Brain pericyte (primary cell): ENCODE measurements around the gene RFNG.

Source experiments
- DNase-seq: peaks from one replicate; pipeline ENCODE4 v3.0.0-alpha.2; 2012; ENCODE audit warnings: low read depth, low spot score

Gene RFNG

DNA sequence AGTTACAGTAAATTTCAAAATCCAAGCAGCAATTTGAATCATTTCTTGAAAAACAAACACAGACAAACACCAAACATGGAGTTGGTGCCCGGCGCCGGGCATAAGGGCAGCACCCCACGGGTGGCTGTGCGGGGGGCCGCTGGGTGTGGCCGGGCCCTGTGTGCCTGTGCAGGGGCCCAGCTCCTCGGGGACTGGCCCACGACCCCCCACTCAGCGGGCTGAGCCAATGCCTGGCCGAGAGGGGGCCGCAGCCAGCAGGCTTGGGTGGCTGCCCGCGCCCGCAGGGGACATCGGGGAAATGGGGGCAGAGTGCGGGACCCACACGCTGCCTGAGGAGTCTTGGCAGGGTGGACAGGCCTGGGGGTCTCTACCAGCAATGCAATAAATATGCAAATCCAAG is 26.8 kb upstream of the RFNG start:
- DNase-seq: no peak

DNA sequence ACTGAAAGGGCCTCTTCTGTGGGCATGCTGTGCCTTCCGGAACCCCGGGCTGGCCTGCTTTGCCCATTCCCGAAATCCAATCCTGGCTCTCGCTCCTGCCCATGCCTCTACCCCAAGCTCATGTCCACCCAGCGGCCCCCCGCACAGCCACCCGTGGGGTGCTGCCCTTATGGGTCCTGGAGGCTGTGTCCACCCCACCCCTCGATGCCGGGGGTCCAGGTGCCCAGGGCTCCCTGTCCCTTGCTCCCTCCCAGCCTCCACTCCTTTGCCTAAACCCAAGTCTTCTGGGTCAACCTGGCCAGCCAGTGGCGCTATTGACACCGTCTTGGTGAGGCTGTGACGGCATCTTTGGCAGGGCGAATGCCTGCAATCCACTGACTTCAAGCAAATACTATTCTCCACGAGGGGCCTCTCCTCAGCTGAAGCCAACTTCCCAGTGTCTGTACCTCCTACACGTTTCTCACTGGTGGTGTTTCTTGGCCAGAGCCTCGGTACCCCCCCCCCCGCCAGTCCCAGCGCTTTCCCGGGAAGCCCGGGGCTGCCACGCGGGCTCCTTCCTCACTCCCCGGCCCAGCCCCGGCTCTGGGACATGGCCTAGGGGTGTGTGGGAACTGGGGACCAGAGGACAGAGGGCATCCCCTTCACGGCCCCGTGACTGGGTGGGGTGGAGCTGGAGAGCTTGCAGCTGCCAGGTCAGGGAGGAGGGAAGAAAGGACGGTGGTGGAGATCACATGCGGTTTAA is 26.2 kb upstream of the RFNG start:
- no peak for DNase-seq

DNA sequence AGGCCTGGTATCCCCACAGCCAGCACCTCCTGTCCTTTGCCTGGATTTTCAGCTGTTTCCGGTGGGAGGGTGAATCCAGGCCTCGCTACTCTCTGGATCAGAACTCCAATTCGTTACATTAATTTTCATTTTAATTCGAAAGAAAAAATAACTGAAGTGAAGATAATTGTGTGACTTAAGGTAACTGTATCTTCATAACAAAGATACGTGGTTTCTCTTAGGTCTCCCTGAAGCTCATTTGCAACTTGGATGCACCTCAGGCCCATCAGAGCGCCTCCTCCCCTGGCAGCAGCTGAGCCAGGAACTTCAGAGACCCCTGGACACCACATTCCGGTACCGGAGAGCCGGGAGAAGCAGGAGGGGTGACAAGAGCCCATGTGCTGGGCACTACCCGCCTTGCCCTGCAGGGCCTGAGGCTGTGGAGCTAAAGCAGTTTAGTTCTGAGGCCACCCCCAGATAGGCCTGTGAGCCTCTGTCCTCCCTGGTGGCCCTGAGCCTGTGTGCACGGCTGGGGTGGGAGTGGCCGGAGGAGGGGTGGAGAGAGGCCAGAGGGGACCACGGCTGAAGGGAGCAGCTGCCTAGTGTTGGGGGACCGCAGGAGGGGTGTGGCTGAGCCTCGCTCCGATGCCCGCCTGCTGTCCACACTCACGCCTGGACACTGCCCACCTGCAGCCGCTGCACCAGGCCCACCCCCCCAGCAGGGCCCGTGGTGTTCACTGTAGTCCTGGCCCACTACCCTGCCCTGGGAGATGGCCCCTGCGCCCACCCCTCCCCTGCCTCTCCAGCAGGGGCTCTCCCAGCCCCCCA is 25.4 kb upstream of the RFNG start:
- no peak for DNase-seq

DNA sequence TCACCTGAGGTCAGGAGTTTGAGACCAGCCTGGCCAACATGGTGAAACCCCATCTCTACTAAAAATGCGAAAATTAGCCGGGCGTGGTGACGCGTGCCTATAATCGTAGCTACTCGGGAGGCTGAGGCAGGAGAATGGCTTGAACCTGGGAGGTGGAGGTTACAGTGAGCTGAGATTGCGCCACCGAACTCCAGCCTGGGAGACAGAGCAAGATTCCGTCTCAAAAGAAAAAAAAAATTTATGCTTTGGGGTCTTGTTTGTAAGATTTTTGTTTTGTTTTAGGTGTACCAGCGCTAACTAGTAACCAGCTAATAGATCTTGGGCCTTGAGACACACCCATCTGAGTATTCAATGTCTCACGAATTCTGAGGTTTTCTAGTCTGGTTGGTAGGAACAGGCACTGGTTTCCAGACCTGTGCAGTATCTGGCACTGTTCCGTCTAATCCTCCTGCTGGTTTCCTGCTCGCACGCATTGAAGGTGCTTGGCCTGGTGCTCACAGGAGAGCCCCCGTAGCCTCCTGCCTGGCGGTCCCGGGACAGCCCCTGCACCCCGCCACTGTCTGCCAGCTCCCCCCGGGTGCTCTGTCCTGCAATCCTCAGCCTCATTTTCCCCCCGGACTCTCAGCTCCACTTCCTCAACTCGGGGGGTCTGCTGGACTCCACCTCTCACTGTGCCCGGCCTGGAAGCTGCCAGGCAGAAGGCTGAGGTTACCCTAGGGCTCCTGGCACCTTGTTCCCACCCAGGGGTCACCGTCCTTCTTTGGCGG is 24.6 kb upstream of the RFNG start:
- DNase-seq: no peak

DNA sequence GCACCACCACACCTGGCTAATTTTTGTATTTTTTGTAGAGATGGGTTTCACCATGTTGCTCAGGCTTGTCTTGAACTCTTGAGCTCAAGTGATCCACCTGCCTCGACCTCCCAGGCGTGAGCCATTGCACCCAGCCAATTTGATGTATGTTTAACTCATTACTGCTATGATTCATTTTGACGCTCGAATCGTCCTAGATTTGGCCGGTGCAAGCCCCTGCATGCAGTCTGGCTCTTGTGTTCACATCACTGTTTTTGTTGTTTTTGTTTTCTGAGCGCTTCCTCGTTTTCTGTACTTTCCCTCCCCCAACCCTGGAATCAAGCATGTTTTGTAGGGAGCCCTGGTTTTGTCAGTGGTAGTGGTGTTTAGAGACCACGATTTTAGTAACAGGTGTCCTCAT is 21.8 kb upstream of the RFNG start:
- no peak for DNase-seq

DNA sequence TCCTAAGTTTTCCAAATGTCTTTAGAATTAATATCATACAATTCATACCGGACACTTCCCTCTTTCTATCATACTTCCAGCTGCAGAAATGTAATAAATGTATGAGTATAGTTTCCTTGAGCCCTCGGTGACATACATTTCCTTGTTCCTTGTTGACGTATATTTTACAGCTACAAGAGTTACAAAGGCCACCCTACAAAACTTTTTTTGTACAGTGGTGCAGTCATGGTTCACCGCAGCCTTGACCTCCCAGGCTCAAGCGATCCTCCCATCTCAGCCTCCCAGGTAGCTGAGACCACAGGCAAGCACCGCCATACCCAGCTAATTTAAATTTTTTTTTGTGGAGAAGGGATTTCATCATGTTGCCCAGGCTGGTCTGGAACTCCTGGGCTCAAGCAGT is 21.2 kb upstream of the RFNG start:
- DNase-seq: no peak

DNA sequence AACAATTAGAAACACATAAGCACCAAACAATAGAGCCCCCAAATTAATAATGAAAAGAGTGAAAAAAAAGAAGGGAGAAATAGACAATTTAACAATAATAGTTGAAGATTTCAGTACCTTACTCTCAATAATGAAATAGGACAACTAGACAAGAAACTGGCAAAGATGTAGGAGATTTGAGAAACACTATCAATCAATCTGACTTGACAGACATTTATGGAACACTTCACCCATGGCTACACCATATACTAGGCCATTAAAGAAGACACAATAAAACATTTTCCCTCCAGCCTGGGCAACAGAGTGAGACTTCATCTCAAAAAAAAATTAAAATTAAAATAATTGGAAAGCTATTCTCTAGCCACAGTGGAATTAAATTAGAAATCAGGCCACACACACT is 19.0 kb upstream of the RFNG start:
- DNase-seq: no peak

DNA sequence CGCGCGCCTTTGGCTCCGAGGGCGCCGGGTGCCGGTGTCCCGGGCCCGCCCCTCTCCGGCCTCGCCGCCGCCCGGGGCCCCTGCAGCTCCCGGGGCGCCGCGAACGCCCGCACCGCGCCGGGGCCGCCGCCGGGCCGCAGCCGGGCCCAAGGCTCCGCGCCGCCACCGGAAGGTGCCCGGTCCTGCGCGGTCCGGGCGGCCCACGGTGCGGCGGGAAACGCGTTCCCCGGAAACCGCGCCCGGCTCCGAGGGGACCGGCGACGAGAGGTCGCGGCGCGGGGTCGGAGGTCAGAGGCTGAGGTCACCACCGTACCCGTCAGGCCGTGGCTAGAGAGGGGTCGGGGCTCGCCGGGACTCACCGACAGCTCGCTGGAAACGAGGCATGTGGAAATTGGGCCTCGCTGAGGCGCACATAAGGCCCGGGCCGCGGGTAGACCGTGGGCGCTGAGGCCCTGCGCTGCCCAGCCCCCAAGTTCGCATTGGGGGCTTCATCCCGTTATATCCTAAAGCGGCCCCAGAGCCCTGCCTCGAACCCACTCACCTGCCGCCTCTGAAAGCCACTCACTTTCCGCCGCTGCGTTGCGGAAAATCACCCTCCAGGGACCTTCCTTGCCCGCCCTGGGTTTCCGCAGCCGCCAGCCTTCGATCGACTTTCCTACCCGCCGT is 14.2 kb upstream of the RFNG start, which contains the start of gene DUS1L:
DUS1L (minus strand) TSS at position 167 of the 666 bp plus-strand sequence. CDS start 745 bp downstream, outside the sequence.
- peak; percentile 42 for DNase-seq

DNA sequence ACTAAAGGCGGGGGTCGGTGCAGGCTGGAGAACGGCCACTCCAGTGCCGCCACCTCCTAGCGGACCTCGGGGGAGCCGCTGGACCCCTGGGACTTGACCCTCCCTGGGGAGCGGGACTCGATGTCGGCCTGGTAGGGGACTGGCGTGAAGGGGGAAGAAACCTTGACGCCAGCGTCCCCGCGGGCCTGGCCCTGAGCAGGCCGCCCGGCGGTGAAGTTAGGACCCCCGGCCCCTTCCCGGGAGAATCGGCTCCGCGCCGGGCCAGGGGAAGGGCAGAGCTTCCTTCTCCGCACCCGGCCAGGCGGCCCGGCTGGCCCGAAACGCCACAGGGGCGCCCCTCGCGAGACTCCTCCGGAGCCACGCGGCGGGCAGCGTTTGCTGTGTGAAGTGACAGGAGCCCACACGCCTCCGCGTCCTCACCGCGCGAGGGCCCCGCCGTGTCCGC is 13.6 kb upstream of the RFNG start:
- DNase-seq: no peak

DNA sequence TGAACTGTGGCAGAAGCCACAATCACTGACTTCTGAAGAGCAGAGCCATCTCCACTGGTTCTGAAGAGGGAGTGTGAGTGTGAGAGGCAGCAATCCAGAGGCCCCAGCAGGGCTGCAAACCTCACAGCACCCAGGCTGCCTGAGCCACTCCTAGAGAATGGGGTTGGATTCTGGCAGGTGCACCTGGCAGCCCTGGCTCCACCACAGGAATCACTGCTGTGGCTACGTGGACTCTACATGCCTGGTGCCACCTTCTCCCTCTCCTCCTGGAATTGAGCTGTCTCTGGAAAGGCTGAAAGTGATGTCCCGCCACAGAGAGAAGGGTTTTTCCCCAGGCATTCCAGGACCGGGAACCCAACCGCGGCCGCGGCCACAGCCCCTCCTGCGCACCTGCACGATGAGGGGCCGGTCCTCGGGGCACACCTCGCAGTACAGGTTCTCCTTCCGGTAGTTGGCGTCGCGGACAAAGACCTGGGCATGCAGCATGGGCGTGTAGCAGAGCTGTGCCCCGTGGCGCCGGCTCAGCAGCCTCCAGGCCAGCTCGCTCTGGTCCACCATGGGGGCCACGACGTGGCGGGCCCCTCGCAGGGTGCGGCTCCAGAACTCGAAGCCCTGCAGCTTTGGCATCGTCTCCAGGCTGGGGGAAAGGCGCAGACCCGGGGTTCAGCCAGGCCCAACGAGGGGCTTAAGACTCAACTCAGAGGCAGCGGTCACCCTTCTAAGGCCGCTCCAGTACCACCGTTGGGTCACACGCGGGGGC is 13.0 kb upstream of the RFNG start:
- DNase-seq: no peak

DNA sequence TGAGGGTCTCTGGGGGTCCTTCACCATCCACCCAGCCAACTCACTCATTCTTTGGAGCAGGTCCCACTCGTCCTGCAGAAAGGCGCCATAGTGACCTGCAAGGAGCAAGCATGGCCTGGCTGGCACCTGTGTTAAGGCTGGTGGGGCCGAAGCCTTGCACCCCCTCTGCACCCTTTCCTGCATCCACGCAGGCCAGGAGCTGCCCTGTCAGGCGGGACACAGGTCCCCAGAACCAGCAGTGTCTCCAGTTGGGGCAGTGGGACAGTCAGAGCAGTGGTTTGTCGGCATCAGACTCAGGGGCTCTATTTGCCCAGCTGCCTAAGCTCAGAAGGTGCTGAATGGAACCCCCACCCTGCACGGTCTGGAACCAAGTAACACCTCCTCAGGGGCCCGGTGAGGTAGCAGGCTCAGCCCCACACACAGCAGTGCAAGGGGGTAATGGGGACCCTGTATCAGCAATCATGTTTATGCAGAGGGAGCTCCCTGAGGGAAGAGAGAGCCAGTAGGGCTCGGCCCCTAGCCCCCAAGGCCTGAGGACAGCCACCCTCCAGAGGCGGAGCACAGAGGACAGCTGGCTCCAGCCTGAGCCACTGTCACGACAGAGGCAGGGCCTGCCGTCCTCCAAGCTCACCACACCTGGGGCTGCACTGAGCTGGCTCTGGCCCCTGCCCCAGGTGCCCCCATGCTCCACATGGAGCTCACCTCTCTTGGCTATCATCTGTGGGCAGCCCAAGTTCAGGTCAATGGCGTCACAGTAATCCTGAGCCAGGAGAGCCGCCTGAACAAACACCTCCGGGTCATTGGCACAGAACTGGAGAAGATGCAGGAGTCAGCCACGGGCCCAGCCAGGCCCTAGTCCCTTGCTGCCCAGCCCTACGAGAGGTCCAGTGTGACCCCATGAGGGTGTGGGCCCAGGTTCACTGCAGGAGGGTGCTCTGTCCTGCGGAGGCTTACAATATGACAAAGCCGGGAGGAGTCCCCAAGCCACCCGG is 12.1 kb upstream of the RFNG start:
- no peak for DNase-seq

DNA sequence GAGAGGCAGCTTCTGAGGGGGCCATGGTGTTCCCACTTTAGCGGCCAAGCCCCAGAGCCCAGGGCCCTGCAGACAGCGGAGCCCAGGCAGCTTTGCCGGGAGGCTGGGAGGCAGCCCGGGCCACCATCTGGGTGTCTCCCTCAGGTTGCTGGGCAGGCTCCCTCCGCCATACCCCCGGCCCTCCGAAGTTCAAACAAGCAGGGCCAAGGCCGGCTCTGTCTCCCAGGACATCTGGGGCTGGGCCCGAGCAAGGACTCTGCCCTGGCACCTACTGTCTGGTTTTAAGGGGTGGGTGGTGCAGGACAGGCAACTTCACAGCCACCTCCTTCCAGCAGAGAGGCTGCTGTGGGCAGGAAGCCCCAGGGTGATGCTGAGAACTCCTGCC is 11.4 kb upstream of the RFNG start:
- DNase-seq: no peak

DNA sequence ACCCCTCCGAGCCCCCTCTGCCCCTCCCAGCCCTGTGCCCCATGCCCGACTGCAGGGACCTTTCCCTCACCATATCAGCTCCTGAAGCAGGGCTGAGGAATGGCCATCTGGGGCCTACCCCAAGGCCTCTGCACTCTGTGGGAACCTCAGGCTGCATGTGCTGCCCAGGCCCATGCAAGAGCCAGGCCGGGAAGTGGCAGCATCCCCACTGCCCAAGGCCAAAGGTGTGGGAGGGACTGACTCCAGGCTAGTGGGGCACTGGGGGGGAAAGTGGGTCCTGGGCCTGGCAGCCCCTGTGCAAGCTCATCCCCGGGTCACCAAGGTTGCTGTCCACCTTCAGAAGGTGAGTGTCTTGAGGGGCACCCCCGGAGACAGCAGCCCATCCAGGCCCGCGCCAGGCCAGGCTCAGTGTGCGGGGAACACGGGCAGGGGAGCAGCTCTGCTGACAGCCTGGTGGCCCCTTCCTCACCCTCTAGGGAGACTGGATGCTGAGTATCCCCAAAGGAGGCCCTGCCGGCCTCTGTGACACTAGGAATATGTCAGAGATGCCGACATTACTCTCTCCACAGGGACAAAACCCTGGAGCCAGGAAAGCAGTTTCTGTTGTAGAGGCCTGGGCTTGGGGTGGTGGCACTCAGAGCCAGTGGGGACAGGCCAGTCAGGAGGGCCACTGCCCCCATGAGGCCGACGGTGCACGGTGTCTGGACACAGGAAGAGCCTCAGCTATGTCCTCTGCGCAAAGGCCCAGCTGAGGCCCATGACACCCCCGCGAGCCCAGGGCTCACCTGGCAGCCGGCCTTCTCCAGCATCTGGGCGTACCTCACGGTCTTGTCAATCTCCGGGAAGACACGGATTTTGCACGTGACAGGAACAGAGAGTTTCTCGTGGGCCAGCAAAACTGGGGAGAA is 10.7 kb upstream of the RFNG start:
- no peak for DNase-seq

DNA sequence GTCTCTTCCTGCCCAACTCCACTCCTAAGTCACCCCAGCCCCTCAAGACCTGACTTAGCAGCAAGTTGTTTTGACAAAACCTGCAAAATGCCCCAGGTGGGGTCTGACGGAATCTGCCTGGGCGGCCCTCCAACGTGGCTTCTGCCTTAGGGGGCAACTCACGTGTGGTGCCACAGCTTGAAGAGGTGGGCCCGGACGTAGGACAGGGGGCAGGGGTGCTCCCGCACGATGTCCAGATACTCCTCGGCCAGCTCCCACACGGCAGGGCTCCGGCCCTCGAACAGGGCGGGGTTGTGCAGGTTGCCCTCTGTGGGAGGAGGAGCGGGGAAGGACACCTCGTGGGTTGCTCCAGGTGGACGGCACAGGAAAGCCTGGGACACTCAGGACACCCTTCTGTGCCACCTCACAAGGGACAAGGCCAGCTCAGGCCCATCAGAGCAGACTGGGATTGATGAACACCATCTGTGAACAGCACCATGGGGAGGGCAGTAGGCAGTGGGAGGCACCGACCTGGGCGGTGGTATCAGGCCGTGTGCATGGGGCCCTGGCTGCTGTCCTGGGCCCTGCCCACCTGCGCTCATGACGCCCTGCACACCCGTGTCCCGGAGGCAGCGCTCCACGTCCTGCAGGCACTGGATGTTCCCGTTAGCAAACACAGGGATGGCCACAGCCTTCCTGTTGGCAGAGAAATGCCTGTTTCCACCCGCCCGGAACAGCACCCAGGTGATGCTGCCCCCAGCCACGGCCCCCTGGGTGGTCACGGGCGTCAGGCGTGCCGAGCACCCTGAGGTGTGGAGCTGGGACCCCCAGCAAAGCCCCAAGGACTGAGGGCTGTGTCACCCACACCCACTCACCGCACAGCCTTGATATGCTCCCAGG is 9.7 kb upstream of the RFNG start:
- DNase-seq: no peak

DNA sequence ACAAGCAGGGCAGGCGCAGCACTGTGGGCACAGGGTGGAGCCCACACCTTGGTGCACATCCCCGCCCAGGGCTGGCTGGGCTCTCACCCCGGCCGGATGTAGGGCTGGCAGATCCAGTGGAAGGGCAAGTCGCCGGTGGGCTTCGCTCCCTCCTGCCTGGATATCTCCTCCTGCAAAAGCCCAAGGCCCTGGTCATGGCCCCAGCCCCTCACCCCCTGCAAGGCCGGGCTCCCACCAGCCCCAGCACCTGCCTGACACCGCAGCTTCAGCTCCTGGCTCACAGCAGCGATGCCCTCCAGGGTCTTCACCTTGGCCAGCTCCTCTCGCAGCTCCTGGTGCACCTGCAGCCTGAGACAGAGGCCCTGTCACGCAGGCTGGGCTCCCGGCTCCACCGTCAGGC is 9.0 kb upstream of the RFNG start:
- DNase-seq: no peak

DNA sequence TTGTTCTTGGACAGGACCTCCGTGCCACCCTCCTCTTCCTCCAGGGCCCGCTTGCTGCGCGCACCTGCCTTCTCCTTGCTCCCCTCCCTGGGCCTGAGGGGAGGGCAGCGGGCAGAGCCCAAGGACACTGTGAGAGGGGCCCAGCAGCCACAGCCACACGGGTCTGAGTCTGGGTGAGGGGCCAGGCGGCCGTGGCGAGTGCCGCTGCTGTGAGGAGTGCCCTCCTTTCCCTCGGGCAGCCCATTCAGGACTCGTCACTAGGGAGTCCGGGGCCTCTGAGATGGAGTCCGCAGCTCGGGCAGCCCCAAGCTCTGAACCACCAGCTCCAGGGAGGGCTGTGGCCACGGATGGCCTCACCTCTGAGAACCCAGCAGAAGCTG is 8.4 kb upstream of the RFNG start:
- no peak for DNase-seq

DNA sequence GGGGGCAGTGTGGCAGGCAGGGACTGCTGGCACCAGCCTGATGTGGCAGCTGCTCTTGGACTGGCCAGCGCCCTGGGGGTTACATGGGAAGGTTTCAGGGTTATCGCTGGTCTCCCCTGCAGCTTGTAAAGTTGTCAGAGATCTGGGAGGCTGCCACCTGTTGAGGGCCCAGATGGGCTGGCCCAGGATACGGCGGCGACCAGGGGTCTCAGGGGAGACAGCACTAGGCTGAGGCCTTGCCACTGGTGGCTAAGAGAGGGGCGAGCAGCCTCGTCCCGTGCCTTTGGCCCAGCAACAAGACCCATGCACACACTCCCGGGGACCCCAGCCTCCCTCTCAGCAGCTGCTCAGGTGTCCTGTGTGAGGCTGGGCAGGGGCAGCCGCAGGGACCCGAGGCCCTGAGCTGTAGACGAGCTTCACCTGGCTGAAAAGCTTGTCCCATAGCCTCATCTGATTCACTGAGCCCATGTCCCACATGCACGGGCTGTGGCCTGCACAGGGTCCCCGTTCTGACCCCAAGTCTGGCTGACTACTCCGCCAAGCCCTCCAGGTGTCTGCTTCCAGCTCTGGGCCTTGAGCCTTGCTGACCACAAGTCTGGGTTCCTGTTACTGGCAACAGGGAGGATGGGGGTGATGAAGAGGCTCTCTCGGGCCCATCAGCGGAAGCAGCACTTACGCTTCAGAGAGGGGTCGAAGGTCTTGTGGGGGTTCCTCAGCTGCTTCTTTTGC is 7.8 kb upstream of the RFNG start:
- no peak for DNase-seq
